GM18526 (cell line): ENCODE measurements around the gene CDKN1B.

ENCODE experiments used
- POLR2A ChIP-seq: IDR thresholded peaks from 3 replicates; pipeline ENCODE4 v1.6.1; 2011; ENCODE audit not compliant: insufficient read length; ENCODE audit errors: extremely low read depth

The CDKN1B gene

DNA sequence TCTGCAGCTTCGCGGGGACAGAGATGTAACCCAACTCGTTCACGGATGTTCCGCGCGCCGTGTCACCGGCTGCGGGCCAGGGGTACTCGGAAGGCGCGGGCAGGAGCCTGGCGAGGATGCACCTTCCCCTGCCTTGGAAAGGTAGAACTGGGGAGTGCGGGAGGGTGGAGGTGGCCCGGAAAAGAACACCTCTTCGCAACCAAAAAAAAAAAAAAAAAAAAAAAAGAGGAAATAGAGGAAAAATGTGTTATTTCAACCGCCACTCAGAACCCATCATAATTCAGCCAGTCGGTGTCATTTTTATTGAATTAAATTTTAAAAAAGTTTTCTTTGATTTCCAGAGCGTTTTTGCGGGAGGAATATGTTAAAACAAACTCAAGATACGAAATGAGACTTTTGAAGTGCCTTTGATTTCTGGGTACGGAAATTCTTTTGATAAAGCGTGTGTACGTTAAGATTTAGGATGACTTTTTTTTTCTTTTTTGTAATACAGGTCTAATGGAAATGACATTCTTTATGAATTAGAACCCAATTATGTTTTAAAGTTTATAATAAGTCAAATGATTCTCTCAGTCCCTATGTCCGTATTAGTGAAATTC lies 8.9 kb downstream of the CDKN1B start:
- peak; percentile 67 for TF ChIP-seq POLR2A

- TF ChIP-seq POLR2A = no peak
These were observed 9.5 kb downstream of the CDKN1B start for GRCh38 chr12:12726555-12727093.

DNA sequence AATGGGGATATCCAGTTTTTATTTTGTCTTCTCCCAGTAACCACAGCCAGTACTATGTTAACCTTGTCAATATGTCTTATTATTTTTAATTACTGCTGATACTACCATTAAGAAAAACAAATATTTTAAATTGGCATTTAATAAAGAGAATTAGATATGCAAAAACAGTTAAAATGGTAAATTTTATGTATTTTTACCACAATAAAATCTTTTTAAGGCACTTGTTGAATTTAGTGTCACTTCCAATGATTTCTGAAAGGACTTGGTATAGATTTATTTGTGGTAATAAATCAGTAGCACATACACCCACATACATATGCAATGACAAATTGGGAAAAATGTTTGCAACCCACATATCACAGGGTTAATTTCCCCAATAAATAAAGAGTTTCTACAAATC lies 14.0 kb downstream of the CDKN1B start:
- TF ChIP-seq POLR2A = no peak

DNA sequence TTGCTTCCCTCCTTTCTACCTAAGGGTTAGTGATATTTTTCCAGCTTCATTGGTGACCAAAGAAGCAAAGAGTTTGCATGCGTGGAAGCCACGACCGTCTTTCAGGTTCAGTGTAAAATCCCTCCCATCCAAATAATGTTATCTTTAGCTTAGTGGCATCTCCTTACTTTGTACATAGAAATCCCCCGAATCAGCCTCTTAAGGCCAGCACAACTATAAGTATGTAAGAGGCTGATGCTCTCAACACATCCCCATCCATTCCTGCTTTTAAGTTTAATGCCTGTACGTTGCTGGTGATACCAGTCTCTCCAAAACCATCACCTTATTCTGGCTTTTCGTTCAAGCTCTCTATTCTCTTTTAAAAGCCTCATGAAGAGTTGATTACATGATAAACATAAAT lies 14.6 kb downstream of the CDKN1B start:
- TF ChIP-seq POLR2A = no peak

DNA sequence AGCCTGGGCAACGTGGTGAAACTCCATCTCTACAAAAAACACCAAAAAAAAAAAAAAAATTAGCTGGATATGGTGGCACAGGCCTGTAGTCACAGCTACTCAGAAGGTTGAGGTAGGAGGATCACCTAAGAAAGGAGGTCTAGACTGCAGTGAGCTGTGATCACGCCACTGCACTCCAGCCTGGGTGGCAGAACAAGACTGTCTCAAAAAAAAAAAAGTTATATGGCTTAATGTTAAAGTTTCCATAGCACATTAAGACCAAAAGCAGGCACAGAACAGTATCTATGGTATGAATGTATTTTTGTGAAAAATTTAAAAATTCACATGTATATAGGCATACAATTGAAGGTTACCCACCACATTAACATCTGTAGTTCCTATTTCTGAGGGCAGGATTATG lies 15.9 kb downstream of the CDKN1B start:
- no peak for TF ChIP-seq POLR2A

GRCh38 chr12:12734054-12734453 lies 16.9 kb downstream of the CDKN1B start:
- TF ChIP-seq POLR2A = no peak

- TF ChIP-seq POLR2A = no peak
These were observed 17.4 kb downstream of the CDKN1B start for GRCh38 chr12:12734561-12735071.

DNA sequence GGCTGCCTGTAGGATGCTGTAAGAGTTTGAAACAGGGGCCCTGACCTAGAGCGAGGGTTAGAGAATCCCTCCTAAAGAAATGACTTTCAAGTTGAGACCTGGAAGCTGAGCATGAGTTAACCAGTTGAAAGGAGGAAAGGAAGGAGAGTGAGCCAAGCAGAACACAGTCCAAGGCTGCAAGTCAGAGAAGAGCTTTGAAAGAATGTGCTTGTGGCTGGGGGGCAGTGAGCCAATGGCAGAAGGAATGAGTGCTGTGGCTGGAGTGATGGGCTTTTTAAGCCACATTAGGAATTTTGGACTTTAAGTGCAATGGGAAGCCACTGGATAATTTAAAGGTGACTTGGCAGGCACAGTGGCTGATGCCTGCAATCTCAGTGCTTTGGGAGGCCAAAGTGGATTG lies 18.1 kb downstream of the CDKN1B start:
- no peak for TF ChIP-seq POLR2A

GRCh38 chr12:12736759-12737676 lies 19.9 kb downstream of the CDKN1B start:
- no peak for TF ChIP-seq POLR2A

- TF ChIP-seq POLR2A = no peak
These were observed 24.5 kb downstream of the CDKN1B start for GRCh38 chr12:12741660-12742059.

GRCh38 chr12:12744546-12745305 lies 27.6 kb downstream of the CDKN1B start:
- no peak for TF ChIP-seq POLR2A

DNA sequence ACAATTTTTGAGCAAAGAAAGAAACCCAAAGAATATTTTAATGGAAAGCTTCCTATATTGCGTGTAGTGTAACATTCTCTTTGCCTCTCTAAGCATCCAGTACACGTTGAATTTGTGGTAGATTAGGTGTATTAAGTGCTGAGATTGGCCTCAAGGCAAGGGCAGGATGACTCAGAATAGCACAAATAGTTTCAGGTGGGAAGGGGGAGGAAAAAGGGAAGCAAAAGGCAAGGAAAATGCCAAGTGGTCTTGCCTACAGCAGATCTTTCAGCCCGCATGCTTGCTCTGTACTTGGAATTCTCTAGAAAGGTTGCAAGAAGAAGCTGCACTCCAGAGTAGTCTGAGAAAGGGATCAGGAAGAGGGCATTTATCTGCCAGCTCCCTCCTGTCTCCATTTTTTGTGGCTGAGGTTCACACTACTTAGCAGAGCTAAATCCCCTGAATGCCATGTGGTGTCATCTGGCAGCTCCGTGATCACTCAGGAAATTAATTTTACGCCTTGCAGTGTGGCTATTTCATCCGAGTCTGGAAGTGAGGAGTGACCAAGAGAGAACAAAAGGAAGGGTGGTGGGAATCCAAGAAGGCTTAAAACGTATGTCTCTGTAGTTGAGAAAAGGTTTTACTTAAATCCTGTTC lies 28.5 kb downstream of the CDKN1B start:
- no peak for TF ChIP-seq POLR2A

GRCh38 chr12:12747278-12747677 lies 30.1 kb downstream of the CDKN1B start:
- no peak for TF ChIP-seq POLR2A

GRCh38 chr12:12748044-12748443 lies 30.9 kb downstream of the CDKN1B start:
- no peak for TF ChIP-seq POLR2A

GRCh38 chr12:12749433-12749832 lies 32.3 kb downstream of the CDKN1B start:
- TF ChIP-seq POLR2A = no peak

- TF ChIP-seq POLR2A = no peak
These were observed 38.8 kb downstream of the CDKN1B start for GRCh38 chr12:12755923-12756322.
